DND-41 (cell line): ENCODE data around the gene ATAD5.

Experiments
- ATAC-seq: fragments of 200-7000 bp; cut with Tn5 transposase; 3 replicates; pipeline ENCODE4 v1.9.1; 2021; ENCODE audit warnings: low read depth; ENCODE audit not compliant: insufficient read depth
- DNase-seq: peaks from one replicate; pipeline ENCODE4 v3.0.0-alpha.2; 2020
- H2AFZ ChIP-seq: 2 replicates; pipeline ENCODE4 v1.6.0; 2012; ENCODE audit warnings: low read depth, low read length
- H3K27ac ChIP-seq: 2 replicates; pipeline ENCODE4 v1.5.1; 2012; ENCODE audit warnings: low read length, inconsistent platforms
- H3K27me3 ChIP-seq: fragments of 200-600 bp; sonication (generic); 2 replicates; pipeline ENCODE4 v1.6.0; 2012; ENCODE audit warnings: low read length, mild to moderate bottlenecking, inconsistent platforms; ENCODE audit not compliant: insufficient read depth, poor library complexity
- H3K36me3 ChIP-seq: 2 replicates; pipeline ENCODE4 v1.5.1; 2012; ENCODE audit warnings: low read length, inconsistent platforms; ENCODE audit not compliant: insufficient read depth
- H3K4me1 ChIP-seq: 2 replicates; pipeline ENCODE4 v1.5.1; 2012; ENCODE audit warnings: mild to moderate bottlenecking, low read length; ENCODE audit not compliant: insufficient read depth
- H3K4me2 ChIP-seq: 2 replicates; pipeline ENCODE4 v1.6.0; 2012; ENCODE audit warnings: mild to moderate bottlenecking, moderate library complexity, low read length, inconsistent platforms; ENCODE audit not compliant: insufficient read depth
- H3K4me3 ChIP-seq, 2 experiments: fragments of 200-600 bp in 1 of 2; shearing (Covaris generic) in 1 of 2; 2 replicates each; pipeline ENCODE4 v1.5.1; 2012 to 2016; ENCODE audit warnings: inconsistent platforms in 2 of 2, low read length in 2 of 2, mild to moderate bottlenecking in 2 of 2, low read depth in 1 of 2, moderate library complexity in 1 of 2
- H3K79me2 ChIP-seq: 2 replicates; pipeline ENCODE4 v1.6.0; 2012; ENCODE audit warnings: low read length, inconsistent platforms; ENCODE audit not compliant: insufficient read depth
- H3K9ac ChIP-seq: 2 replicates; pipeline ENCODE4 v1.6.0; 2012; ENCODE audit warnings: low read depth, mild to moderate bottlenecking, inconsistent platforms, low read length, moderate library complexity
- H3K9me3 ChIP-seq: 2 replicates; pipeline ENCODE4 v1.5.1; 2012; ENCODE audit warnings: low read length, moderate library complexity, mild to moderate bottlenecking, inconsistent platforms; ENCODE audit not compliant: insufficient read depth, severe bottlenecking
- H4K20me1 ChIP-seq: 2 replicates; pipeline ENCODE4 v1.6.0; 2012; ENCODE audit warnings: low read length; ENCODE audit not compliant: insufficient read depth
- CTCF ChIP-seq: IDR thresholded peaks from 2 replicates; pipeline ENCODE4 v1.5.1; 2012; ENCODE audit warnings: borderline replicate concordance, low read length, moderate library complexity, mild to moderate bottlenecking; ENCODE audit not compliant: poor library complexity, severe bottlenecking; ENCODE audit errors: extremely low read depth
- EZH2 ChIP-seq: IDR thresholded peaks from 3 replicates; pipeline ENCODE4 v1.6.1; 2012; ENCODE audit warnings: borderline replicate concordance, low read depth, mild to moderate bottlenecking, moderate library complexity, low read length, inconsistent platforms; ENCODE audit not compliant: severe bottlenecking

Gene ATAD5

DNA sequence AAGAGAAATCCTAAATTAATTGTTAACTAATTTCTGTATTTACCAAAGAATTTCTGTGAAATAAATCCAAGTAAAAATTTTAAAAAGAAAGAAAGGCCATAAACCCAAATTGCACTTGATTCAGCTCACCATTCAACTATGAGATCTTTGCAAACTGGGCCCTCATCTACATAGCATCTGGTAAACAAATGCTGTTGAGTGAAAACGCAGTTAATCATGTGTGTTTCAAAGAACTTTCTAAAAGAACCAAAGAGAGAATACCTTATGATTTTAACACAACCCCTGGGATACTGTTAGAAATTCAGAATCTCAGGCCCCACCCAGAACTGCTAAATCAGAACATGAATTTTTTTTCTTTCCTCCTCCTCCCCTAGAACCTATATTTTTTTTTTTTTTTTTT is 23.9 kb upstream of the ATAD5 start:
- H3K27me3 ChIP-seq, result no peaks in the 10 kb centered on the region
- H2AFZ ChIP-seq, result no peak overlapping the region
- H3K9ac ChIP-seq, result no peak overlapping the region
- no peak overlapping the region for H3K4me3 ChIP-seq
- ATAC-seq, result no peak
- peaks cover 20% of the 10 kb centered on the region for H3K36me3 ChIP-seq
- H4K20me1 ChIP-seq, result peaks cover 4% of the 10 kb centered on the region; the same call in 1 of the 2 replicates
- H3K79me2 ChIP-seq, result peaks cover 75% of the 10 kb centered on the region
- H3K4me1 ChIP-seq, result peaks cover 30% of the 10 kb centered on the region
- H3K27ac ChIP-seq, result no peak overlapping the region
- TF ChIP-seq EZH2, result no peak
- no peak for TF ChIP-seq CTCF
- H3K4me2 ChIP-seq, result no peak overlapping the region
- no peak for DNase-seq
- H3K9me3 ChIP-seq, result no peaks in the 10 kb centered on the region

DNA sequence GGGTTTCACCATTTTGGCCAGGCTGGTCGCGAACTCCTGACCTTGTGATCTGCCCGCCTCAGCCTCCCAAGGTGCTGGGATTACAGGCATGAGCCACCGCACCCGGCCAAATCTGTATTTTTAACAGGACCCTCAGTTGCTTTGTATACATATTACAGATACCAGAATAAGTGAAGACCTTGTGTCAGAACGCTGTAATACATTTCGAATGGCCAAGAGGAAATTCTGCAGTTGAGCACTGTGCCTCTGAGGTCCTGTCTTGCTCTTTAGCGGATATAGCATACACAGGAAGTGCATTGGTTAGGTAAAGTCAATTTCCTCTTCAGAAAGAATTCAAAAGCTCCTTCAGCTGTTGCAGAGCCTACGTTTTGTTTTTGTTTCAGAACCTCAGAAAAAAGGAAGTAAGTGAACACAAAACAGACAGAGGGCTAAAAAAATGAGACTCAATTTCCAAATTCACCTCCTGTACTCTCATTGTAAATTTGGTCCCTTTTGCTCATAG is 22.9 kb upstream of the ATAD5 start:
- peak overlapping the region in 1 of 2 experiments; percentile 37; a peak in 2 of 4 replicates for H3K4me3 ChIP-seq

DNA sequence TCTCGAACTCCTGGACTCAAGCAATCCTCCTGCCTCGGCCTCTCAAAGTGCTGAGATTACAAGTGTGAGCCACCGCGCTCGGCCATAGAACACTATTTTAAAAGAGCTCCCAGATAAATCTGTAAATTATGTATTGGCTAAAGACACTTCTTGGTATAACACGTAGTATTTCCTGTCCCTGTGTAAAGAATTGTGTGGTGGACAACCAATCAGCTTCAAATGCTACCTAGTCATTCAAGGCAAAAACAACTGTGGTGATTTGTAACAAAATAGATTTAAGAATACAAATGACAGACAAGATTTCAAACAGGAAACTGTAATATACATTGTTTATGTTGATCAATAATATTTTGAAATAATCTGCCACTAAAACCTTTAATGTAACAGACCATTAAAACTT is 21.9 kb upstream of the ATAD5 start:
- H3K36me3 ChIP-seq, result peaks cover 2% of the 10 kb centered on the region; the same call in 1 of the 2 replicates
- H4K20me1 ChIP-seq, result peaks cover 4% of the 10 kb centered on the region; the same call in 1 of the 2 replicates
- no peaks in the 10 kb centered on the region for H3K9me3 ChIP-seq
- no peak overlapping the region for H2AFZ ChIP-seq
- DNase-seq, result no peak
- peak overlapping the region in 1 of 2 experiments; percentile 37; a peak in 2 of 4 replicates for H3K4me3 ChIP-seq
- peak overlapping the region; percentile 59 for H3K4me2 ChIP-seq
- no peak for ATAC-seq
- H3K4me1 ChIP-seq, result peaks cover 30% of the 10 kb centered on the region
- H3K79me2 ChIP-seq, result peaks cover 88% of the 10 kb centered on the region
- H3K9ac ChIP-seq, result peak overlapping the region; percentile 45; the same call in 1 of the 2 replicates
- TF ChIP-seq EZH2 (no peak), CTCF (no peak)
- peak overlapping the region; percentile 78 for H3K27ac ChIP-seq
- no peaks in the 10 kb centered on the region for H3K27me3 ChIP-seq

More for the DNA sequence above, 22.9 kb upstream of the ATAD5 start:
- H3K4me2 ChIP-seq, result peak overlapping the region; percentile 59
- no peaks in the 10 kb centered on the region for H3K9me3 ChIP-seq
- no peaks in the 10 kb centered on the region for H3K27me3 ChIP-seq
- peak; percentile 54 for DNase-seq
- peak overlapping the region; percentile 45 for H3K9ac ChIP-seq
- H3K79me2 ChIP-seq, result peaks cover 85% of the 10 kb centered on the region
- peak; percentile 99 for ATAC-seq
- H3K4me1 ChIP-seq, result peaks cover 30% of the 10 kb centered on the region
- H2AFZ ChIP-seq, result peak overlapping the region; percentile 2; the same call in 1 of the 2 replicates
- peaks cover 4% of the 10 kb centered on the region; the same call in 1 of the 2 replicates for H4K20me1 ChIP-seq
- TF ChIP-seq EZH2, result no peak
- no peak for TF ChIP-seq CTCF
- H3K36me3 ChIP-seq, result peaks cover 11% of the 10 kb centered on the region
- peak overlapping the region; percentile 78 for H3K27ac ChIP-seq
